Dedifferentiated amniotic fluid mesenchymal stem cell (primary cell): ENCODE measurements around the gene KATNAL2.
"Not testable (repeated sequence)": the region's sequence is repeated elsewhere in the genome, so short reads cannot be mapped to it uniquely, and the experiment has no call there.

Experiments
- DNase-seq: peaks from one replicate; pipeline ENCODE4 v3.0.0-alpha.2; 2016; ENCODE audit errors: extremely low spot score

KATNAL2 gene

GRCh38 chr18:46939337-46939963, 22.0 kb downstream of the KATNAL2 start:
- peak; percentile 79 for DNase-seq

GRCh38 chr18:46939998-46940571, 22.7 kb downstream of the KATNAL2 start:
- DNase-seq: peak; percentile 16

GRCh38 chr18:46942646-46943045, 25.2 kb downstream of the KATNAL2 start:
- DNase-seq: no peak

GRCh38 chr18:46946656-46947282, 29.4 kb downstream of the KATNAL2 start:
- peak; percentile 84 for DNase-seq

- DNase-seq: no peak
These were observed 32.8 kb downstream of the KATNAL2 start for GRCh38 chr18:46950064-46950656.

GRCh38 chr18:46953195-46953594, 35.8 kb downstream of the KATNAL2 start:
- no peak for DNase-seq

DNA sequence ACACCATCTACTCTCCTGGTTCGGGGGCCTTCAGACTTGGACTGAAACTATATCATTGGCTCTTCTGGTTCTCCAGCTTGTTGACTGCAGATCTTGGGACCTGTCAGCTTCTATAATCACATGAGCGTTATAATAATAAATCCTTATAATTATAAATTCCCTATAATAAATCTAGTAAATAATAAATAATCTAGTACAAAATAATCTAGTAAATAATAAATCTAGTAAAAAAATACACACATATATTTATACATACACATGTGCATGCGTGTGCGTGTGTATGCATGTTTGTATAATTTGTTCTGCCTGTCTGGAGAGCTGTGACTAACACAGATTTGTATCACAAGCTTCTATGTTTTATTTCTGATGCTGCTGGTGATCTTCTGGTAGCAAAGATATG, 40.8 kb downstream of the KATNAL2 start:
- no peak for DNase-seq

DNA sequence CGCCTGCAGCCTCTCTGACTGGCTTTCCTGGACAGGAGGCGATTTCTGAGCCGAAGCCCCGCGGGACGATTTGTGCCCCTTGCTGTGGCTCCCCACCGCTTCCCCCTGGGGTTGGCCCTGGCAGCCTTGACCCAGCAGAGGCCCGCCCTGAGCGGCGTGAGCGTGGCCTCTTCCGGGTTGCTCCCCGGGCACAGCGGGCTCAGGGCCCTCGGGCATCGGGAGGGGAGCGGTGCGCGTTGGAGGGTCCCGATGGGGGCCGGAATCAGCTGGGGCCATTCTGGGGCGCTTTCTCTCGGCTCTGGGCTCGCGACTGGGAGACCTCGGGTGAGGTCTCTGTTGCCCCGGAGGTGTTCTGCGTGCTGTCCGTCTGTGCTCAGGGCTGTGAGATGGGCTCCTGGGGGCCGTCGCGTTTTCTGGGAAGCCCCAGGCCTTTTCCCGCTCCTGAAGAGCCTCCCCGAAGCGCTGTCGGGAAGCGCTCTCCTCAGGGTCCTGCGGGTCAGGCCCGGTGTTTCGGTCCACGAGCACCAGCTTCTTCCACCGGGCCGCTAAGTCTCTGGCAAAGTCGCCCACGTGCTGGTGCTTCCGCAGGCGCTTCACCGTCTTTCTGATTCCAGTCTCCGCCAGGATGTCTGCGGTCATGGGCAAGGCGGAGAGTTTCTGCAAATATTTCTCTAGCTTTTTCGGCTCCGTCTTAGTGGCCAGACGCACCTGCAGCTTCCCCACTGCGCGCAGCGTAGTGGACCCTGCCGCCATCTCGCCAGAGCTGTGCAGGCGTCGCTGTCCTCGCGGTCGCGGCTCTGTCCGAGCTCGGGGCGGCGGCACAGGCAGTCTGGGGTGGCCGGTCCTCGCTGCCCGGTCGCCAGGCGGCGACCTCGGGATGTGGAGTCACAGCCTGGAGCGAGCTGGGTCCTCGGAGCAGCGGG, 46.5 kb downstream of the KATNAL2 start:
- not testable (repeated sequence) for DNase-seq

GRCh38 chr18:46964579-46965293, 47.3 kb downstream of the KATNAL2 start:
- not testable (repeated sequence) for DNase-seq

DNA sequence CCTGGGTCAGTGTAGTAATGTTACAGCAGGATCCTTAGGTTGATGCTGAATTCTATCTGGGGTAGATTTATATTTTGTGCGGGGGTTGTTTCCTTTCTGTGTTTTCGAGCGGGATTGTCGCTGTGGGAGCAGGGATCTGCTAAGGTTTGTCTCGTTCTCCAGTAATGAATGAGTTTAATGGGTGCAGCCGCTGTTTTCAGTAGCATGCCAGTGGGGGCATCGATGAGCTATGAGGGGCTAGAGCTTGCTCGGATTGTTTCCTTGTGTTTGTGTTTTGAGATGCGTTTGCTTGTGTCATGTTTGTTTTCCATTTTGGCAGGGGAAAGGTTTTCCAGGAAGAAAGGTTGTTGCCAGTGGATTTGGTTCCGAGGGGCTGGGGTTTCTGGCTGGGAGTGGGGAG, 48.9 kb downstream of the KATNAL2 start:
- DNase-seq: not testable (repeated sequence)

DNA sequence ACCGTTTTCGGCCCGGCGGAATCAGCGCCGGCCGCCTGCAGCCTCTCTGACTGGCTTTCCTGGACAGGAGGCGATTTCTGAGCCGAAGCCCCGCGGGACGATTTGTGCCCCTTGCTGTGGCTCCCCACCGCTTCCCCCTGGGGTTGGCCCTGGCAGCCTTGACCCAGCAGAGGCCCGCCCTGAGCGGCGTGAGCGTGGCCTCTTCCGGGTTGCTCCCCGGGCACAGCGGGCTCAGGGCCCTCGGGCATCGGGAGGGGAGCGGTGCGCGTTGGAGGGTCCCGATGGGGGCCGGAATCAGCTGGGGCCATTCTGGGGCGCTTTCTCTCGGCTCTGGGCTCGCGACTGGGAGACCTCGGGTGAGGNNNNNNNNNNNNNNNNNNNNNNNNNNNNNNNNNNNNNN, 52.1 kb downstream of the KATNAL2 start:
- DNase-seq: not testable (repeated sequence)

DNA sequence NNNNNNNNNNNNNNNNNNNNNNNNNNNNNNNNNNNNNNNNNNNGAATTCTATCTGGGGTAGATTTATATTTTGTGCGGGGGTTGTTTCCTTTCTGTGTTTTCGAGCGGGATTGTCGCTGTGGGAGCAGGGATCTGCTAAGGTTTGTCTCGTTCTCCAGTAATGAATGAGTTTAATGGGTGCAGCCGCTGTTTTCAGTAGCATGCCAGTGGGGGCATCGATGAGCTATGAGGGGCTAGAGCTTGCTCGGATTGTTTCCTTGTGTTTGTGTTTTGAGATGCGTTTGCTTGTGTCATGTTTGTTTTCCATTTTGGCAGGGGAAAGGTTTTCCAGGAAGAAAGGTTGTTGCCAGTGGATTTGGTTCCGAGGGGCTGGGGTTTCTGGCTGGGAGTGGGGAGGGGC, 102.5 kb downstream of the KATNAL2 start:
- not testable (repeated sequence) for DNase-seq

DNA sequence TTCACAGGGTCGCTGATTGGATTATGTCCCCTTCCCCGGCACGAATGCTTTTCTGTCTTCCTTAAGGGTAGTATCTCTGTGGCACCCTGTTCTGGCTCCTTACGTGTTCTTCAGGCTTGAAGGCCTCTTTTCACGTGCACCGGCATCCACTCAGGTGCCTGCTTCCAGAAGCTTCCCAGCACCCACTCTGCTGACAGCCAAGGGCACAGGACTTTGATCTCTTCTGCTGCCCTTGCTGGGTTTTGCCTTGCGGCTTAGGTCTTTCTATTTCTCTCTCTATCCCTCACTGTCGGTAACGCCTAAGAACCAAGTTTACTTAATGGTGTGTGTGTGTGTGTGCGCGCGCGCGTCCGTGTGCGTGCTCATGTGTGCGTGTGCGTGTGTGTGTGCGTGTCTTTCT, 103.4 kb downstream of the KATNAL2 start:
- DNase-seq: not testable (repeated sequence)

DNA sequence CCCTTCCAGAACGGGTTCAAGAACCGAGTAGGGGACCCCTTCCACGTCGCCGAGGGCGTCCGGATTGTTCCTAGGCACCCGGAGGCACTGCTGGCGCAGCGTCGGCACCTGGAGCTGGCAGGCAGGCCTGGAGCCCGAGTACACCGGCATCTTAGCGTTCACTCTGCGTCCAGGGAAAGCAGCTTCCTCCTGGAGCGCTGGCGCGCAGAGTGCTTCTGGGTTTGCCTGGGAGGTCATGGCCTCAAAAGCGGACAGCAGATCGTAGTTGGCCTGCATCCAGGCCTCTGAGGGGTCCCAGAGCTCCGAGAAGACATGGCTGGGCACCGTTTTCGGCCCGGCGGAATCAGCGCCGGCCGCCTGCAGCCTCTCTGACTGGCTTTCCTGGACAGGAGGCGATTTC, 105.4 kb downstream of the KATNAL2 start:
- DNase-seq: not testable (repeated sequence)

- not testable (repeated sequence) for DNase-seq
These were observed 106.5 kb downstream of the KATNAL2 start for GRCh38 chr18:47023769-47024465.

DNA sequence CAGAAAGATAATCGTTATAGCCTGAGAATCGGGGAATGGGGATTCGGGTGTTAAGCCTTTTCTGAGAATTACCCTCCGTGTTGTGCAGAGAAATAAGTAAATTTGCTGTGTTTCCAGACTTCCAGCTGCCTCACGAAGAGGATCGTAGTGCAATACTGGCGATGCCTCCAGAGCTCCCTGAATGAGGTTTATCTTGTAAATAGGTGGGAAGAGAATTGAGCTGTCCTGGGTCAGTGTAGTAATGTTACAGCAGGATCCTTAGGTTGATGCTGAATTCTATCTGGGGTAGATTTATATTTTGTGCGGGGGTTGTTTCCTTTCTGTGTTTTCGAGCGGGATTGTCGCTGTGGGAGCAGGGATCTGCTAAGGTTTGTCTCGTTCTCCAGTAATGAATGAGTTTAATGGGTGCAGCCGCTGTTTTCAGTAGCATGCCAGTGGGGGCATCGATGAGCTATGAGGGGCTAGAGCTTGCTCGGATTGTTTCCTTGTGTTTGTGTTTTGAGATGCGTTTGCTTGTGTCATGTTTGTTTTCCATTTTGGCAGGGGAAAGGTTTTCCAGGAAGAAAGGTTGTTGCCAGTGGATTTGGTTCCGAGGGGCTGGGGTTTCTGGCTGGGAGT, 108.3 kb downstream of the KATNAL2 start:
- DNase-seq: not testable (repeated sequence)

- not testable (repeated sequence) for DNase-seq
These were observed 111.3 kb downstream of the KATNAL2 start for GRCh38 chr18:47028738-47029137.

GRCh38 chr18:47029684-47030353, 112.4 kb downstream of the KATNAL2 start:
- not testable (repeated sequence) for DNase-seq

DNA sequence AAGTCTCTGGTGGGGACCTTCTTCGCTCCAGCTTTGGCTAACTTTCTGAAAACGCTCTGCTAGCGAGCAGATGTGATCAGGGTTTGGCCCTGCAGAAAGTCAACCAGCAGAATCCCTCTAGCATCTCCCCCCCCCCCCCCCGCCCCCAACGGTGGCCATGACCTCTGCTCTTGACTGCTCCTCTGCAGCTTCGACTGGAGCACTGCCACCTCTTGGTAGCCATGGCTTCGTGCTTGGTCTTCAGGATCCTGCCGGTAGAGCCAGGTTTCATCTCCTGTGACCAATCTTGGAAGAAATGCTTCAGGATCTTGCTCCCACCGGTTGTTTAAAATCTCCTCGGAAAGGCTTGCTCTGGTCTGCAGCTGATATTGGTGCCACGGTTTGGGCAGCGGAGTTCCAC, 113.5 kb downstream of the KATNAL2 start:
- DNase-seq: not testable (repeated sequence)
